ENCODE measurements around the gene MRPS34.

DNA sequence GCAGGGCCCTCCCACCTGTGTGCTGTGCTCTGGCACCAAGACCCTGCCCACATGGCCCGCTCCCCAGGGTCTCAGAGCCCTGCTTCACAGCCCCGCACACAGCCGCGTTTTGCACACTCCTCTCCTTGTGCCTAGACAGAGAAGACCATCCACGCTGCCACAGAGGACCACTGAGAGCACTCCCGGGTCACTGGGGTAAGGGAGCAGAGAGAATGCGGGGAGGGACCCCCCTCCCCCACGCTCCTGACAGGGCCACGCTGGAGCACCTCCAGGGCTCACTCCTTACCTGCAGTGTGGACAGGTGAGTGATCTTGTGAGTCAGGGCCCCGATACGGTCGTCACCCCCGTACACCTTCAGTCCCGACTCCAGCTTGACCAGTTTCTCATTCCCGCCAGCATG, 46.7 kb upstream of the MRPS34 start:
- TF ChIP-seq CTCF (IDR thresholded peaks at IDR 0.05) (no peak), POLR2A (IDR thresholded peaks at IDR 0.05) (no peak)
